NCI-H524 treated with DMSO at 0.1 percent for 48 hours (cell line): ENCODE measurements around the gene KREMEN1.
A peak's percentile ranks its signal among the peaks of the same experiment; 100 is the strongest.

Source experiments
- DNase-seq: peaks from one replicate; lab custom pipeline; 2025; lab: John Stamatoyannopoulos, UW

The KREMEN1 gene

DNA sequence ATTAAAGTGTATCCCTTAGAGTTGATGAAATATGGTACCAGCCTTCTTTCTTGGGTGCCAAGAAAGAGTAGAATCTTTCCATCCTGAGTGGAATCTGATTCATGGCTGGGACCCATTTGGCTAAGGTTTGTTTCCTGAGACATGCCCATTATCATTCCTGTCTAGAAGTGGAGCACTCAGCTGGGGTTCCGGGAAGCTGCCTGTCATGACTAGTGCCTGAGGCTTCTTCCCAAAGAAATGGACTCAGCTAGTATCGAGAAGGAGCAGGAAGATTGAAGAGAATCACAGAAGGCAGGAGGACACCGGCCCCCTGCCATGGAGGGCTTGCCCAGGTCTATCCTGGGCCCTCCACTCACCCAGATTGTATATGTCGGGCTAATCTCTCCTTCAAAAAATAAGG lies 57.6 kb downstream of the KREMEN1 start:
- DNase-seq = no peak

DNA sequence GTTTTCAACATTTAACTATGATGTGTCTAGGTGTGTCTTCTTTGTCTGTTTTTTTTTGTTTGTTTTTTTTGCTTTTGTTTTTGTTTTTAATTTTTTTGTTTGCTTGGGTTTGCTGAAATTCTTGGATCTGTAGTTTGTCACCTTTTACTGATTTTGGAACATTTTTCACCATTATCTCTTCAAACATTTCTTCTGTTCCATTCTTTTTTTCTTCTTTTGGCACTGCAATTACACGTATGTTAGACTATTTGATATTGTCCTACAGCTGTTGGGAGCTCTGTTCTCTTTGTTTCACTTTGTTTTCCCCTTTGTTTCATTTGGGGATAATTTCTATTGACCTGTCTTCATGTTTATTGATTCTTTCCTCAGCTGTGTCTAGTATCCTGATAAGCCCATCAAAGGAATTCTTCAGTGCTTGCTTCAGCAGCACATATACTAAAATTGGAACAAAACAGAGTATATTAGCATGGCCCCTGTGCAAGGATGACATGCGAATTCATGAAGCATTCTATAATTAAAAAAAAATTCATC lies 60.8 kb downstream of the KREMEN1 start:
- DNase-seq = no peak

DNA sequence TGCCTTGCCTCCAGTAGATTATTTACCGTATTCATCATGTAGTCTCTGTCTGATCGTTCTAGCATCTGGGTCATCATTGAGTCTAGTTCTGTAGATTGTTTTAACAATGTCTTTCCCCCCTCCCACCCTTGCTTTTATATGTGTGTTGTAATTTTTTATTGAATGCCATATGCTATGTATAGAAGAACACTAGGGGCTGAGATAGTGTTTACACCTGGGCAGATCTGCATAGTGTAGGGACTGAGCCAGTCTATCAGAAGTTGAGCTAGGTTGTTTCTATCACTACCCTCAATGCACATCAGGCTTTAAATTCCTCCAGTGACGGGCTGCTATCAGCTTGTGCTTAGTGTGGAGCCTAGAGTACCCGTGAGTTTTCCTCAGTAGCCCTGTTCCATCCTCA lies 61.6 kb downstream of the KREMEN1 start:
- no peak for DNase-seq

DNA sequence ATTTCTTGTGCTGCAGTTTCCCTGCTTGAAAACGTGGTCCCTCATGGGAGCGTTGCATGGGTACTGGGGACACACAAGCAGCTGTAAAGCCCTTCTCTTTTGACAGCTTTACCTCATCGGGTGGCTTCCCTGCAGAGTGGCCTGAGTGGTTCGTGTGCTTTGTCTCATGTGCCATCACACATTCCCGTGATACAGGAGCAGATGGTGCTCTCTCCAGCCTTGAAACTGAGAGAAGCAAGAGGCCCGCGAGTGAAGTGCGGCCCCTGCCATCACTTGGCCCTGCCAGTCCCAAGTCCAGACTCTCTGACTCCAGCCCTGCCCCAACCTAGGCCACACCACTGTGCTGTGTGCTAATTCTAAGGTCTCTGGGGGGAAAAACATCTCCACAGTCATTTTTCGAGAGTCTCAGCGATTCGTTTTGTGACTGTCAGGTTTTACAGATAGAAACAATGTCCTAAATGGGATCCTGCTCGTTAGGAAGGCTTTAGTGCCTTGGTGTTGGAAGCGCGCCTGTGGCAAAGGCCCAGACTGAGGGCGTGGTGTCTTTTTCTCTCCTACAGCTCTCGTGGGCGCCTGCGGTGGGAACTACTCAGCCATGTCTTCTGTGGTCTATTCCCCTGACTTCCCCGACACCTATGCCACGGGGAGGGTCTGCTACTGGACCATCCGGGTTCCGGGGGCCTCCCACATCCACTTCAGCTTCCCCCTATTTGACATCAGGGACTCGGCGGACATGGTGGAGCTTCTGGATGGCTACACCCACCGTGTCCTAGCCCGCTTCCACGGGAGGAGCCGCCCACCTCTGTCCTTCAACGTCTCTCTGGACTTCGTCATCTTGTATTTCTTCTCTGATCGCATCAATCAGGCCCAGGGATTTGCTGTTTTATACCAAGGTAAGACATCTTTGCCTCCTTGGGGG lies 64.2 kb downstream of the KREMEN1 start:
- DNase-seq = peak; percentile 93

DNA sequence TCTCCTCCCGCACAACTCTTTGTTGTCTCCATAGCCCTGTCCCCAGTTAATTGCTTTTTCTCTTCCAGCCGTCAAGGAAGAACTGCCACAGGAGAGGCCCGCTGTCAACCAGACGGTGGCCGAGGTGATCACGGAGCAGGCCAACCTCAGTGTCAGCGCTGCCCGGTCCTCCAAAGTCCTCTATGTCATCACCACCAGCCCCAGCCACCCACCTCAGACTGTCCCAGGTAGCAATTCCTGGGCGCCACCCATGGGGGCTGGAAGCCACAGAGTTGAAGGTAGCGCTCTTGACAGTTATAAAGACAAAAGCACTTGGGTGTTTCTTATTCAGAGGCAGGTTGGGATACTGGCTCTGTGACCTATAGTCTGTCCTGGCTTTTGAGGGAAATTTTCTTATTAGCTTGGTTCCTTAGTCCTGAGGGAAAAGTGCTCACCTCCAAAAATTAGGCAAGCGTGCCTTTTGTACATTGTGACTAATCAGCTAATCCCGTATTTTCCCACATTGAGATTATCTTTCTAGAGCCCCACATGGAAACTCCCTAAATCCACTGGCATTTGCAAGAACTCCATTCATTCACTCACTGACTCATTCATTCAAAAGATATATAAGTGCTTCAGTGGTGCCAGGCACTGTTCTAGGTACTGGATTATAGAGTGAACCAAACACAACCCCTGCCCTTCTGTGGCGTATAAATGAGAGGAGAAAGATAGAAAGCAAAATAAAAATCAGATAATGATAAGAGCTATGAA lies 65.9 kb downstream of the KREMEN1 start:
- DNase-seq = no peak

DNA sequence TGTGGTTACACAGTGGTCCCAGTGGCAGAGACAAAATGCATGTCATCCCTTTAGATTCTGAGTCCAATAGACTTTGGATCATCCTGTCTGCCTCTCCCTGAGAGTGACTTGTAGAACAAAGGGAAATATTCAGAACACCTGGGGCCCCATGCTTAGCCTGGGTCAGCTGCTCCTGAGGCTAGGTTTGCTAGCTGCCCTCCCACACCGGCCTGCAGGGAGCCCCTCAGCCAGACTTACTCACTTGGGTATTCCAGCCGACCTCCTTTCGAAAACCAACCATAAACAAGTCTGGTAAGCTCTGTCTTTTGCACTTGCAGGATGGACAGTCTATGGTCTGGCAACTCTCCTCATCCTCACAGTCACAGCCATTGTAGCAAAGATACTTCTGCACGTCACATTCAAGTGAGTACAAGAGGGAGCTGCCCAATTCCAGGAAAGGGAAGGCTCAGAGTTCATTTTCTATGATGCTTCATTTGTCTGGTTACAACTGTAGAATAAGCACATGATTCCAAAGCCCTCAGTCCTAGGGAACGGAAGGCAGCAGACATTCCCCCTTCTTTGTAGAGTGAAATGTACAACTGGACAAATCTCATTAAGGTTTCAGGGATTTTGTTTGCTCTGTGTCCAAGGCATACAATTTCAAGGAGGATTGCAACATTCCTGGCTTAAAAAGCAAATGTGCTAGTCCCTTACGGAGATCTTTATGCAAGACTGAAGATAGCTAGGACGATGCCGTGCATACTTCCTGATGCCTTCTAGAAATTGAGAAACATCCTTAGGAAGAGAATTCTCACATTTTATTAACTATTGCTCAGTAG lies 67.3 kb downstream of the KREMEN1 start:
- DNase-seq = no peak

DNA sequence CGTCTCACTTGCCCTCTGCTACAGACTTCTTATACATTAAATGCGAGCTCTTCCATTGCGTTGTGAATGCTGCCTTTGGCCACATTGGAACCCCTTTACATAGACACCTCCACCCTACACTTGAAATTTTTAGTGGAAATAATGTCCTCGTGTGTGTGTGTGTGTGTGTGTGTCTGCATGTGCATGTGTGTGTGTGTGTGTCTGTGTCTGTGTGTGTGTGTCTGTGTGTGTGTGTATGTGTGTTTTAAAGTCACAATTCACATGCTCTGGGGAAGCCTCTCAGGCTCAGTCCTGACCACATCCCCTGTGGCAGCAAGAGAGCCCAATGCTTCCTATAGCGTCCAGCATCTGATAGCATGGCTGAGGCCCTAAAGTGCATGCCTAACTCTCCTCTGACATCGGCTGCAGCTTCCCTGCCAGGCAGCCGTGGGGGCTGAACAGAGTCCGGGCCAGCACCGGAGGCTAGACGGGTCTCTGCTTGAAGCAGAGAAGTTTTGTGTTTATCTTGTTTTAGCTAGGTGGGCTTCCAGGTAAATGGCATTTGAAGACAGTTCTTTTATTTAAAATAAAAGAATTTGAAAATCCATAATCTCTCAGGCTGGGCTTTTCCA lies 68.3 kb downstream of the KREMEN1 start:
- no peak for DNase-seq

DNA sequence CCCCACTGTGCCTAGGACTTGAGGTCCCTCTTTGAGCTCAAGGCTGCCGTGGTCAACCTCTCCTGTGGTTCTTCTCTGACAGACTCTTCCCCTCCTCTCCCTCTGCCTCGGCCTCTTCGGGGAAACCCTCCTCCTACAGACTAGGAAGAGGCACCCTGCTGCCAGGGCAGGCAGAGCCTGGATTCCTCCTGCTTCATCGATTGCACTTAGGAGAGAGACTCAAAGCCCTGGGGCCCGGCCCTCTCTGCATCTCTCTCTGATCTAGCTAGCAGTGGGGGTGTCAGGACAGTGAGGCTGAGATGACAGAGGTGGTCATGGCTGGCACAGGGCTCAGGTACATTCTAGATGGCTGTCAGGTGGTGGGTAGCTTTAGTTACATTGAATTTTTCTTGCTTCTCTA lies 69.3 kb downstream of the KREMEN1 start:
- no peak for DNase-seq

DNA sequence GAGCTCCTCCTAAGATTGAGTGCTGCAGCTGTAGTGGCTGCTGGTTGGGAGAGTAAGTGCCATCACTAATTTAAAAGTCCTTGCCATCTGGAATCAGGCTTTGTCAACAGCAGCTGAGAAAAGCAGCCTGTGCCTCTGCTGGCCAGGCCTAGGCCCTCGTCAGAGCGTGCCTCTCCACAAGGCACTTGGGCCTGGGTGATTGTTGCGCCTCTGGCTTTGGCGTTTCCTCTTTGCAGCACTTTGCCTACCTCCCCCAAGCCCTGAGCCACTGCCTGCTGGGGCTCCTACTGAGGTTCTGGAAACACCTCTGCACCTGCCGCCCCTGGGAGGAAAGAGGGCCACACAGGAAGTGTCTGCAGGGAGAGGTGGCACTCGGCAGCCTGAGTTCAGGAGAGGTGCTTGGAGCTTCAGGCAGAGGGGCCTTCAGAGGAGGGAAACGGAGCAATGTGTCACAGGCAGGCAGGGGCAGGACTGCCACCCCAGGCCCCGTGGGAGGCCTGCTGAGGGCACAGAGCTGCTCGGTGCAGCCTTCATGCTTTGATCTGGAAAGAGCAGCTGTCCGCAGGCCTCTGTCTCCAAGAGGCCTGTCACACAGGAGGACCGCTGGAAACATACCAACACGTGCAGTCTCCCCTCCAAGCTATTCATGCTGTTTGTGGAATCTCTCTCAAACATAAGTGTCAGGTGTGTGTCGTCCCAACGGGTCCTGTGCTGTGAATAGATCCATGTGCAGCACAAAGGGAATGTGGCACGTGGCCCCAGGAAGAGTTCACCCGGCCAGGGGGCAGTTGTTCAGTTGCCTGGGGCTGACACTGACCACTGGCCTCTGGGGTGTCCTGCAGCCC lies 71.3 kb downstream of the KREMEN1 start:
- DNase-seq = peak; percentile 86

DNA sequence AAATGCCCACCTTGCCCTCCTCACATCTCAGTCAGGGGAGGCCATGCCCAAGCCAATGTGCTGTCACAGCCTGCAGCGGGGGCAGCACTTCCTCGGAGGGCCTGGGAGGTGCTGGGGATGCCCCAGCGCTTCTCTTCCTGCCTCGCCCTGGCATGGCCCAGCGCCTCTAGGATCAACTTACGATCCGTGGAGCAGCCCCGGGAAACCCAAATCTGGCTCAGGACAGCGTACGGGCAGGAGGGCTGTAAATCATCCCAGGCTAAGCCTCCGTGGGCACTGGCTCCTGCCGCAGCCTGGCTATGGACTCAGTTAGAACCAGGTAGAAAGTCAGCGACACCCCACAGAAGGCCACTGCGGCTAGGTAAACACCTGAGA lies 71.9 kb downstream of the KREMEN1 start:
- no peak for DNase-seq

DNA sequence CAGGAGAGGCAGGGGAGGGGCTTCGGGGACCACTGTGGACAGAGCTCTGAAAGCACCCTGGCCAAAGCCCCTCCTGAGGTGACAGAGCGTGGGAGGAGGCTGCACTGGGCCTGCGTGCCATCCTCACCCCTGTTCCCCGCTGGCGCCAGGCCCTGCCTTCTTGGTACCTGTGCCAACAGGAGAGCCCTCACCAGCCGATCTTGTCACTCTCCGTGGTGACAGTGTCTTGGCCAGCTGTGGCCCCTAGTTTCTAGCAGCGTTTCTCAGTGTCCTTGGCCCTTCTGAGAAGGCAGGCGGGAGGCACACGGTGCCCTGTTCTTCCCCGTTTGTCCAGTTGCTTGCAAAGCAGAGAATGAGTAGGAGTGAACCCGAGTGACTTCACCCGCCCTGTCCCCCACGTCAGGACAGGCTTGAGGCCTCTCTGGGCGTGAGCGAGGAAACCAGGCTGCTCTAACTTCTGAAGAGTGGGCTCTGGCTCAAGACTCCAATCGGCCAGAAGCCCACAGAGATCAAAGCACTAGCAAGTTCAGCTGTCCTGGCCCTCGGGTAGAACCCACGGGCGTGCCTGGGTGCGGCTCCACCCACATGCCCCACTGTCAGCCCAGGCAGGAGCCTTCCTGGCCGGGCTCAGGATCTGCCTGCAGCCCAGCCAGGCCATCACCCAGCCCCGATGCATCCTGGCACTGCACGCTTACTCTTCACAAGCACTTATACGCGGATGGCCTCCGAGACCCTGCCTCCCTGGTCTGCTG lies 72.7 kb downstream of the KREMEN1 start:
- no peak for DNase-seq

DNA sequence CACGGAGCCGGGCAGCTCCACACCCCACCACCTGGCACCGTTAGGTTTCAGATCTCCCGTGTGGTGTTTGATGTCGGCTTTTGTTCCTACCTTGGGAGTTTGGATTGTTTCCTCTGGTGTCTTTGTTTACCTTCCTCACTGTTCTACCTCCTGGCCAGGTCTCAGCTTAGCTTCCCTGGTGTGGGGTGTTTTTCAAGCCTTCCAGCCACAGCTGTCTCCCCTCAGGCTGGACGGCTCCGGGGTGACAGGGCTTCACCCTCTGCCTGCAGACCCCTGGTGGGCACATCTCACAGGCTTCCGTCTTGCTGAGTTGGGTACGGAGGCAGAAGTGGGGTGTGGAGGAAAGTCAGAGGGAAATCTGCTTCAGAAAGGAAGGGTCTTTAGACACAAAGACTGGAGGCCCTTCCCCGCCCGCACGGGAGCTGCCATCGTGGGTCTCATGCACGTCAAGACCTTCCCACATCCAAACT lies 73.3 kb downstream of the KREMEN1 start:
- no peak for DNase-seq

DNA sequence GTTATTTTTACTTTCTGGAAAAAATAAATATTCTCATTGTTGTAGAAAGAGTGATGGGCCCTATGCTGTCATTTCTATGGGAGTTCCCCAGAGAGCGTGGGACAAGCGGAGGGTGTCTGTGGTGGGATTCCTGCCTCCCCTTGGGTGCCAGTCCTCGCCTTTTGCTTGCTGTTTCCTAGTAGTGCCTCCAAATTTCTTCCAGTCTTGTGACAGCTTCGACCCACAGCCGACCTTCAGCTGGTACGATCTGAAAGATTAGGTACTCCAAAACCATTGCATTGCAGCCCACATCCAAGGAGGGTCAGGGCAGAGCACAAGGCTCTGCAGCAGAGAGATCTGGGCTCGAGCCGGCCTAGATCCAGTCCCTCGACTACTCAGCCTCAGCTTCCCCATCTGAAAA lies 73.9 kb downstream of the KREMEN1 start:
- no peak for DNase-seq

DNA sequence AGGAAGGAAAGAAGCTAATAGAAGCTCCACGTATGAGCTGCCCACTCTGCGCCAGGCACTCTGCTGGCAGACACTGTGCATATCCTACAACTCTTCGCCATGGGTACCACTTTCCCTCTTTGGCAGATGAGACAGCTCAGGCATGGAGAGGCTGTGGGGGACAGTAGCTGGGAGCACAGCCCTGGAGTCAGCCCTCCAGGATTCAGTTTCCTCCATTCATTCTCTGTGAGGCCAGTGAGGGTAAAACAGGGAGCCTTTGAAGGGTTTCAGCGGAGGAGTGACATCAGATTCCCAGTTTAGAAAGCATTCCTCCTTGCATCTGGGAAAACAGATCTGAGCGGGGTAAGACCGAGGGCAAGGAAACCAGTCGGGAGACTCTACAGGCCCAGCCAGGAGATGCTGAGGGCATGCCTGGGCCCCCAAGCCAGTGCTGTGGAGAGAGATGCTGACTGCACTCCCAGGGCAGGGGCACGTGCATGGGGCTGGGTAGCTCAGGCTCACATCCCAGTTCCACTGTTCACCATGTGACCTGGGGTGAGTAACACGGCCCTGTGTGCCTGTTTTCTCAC lies 74.6 kb downstream of the KREMEN1 start:
- DNase-seq = no peak

DNA sequence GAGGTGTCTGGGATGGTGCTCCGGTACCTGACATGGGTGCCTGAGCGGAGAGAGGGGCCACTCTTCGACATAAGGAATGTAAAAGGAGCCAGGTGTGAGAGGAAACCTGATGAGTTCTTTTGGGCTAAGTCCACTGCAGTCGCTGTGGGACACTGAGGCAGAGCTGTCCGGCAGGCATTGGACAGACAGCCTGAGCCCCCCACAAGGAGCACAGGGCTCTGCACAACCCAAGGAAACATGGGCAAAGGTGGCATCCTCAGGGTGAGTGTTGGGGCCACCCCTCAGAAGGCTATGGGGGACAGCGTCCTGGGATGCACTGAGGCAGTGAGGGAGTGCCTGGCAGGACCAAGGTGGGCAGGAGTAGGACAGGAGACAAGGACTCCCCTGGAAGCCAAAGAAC lies 75.2 kb downstream of the KREMEN1 start:
- no peak for DNase-seq

DNA sequence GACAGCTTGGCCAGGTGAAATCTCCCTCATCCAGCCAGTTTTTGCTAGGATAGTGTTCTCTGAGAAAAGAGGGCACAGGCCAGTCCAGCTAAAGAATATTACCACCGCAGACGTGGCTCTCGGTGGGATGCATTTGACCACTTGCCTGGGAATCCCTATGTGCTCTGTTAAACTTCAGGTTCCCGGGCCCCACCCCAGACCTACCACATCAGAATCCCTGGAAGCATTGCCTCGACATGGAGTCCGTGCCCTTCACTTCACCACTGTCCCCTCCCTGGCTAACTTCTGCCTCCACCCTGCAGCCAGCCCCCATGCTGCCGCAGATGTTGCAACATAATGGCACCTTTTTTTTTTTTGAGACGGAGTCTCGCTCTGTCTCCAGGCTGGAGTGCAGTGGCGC lies 76.0 kb downstream of the KREMEN1 start:
- no peak for DNase-seq

DNA sequence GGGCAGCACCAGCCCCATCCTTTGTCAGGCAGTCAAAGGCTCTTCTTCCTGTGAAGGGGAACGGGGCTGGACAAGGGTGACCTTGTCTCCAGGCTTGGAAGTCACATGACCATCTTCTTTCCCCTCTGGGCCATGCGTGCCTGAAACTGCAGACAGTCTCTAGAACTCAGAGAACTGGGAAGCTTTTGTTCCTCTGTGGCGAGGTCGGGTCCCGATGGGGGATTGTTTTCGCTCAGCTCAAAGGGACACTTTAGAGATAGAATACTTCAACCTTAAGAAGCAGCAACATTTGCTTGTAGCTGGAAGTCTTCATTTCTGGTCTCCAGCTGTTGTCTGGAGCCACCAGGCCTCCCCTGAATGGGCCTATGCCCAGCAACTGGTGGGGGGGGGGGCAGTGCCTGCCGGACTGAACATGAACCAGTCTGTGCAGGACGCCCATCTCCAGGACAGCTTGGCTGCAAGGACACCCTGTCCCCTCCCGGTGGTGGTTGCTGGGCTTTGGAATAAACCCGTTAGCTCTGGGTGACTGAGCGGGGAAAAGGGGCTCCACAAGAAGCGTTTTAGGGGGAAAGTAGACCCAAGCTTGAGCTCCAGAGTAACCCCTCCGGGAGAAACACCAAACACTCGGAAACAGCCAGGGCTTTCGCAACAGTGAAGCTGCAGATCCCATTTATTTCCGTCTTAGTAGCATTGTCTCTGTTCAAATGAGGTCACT lies 77.2 kb downstream of the KREMEN1 start:
- no peak for DNase-seq

DNA sequence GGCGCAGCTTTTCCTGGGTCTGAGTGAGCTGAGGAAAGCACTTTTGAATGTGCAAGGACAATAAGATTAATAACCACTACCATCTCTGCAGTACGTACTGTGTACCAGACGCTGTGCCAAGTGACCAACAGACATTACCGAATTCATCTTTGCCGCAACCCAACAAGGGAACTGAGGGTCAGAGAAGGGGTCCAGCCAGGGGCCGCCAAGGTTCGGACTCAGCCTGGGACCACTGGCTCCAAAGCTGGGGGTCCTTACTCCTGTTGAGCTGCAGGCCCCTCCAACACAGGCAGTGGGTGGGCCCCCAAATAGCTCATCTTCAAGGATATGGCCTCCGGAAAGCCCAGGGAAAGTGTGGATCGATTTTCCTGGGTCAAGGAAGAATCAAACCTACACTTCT lies 77.9 kb downstream of the KREMEN1 start:
- no peak for DNase-seq

DNA sequence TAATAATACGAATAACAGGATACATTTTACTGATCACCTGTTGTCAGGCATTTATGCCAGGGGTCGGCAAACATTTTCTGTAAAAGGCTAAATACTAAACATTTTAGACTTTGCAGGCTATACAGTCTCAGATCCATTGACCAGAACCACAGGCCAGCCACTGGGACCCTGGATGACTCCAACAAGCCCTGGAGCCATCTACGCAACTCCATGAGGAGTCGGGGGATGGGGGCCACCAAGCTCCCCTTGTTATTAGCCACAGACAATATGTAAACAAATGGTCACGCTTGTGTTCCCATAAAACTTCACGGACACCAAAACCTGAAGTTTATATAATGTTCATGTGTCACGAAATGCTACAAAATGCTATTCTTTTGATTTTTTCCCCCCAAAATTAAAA lies 78.5 kb downstream of the KREMEN1 start:
- no peak for DNase-seq
